GM21723 (cell line): Measurements from ENCODE around the gene BMERB1.
"Not testable (repeated sequence)": the region's sequence is repeated elsewhere in the genome, so short reads cannot be mapped to it uniquely, and the experiment has no call there.

Experiments used
- ATAC-seq: cut with Tn5 transposase; IDR thresholded peaks from one replicate; pipeline ENCODE4 v1.9.1; 2021; ENCODE audit warnings: mild to moderate bottlenecking, moderate library complexity; ENCODE audit not compliant: unreplicated experiment

The BMERB1 gene

DNA sequence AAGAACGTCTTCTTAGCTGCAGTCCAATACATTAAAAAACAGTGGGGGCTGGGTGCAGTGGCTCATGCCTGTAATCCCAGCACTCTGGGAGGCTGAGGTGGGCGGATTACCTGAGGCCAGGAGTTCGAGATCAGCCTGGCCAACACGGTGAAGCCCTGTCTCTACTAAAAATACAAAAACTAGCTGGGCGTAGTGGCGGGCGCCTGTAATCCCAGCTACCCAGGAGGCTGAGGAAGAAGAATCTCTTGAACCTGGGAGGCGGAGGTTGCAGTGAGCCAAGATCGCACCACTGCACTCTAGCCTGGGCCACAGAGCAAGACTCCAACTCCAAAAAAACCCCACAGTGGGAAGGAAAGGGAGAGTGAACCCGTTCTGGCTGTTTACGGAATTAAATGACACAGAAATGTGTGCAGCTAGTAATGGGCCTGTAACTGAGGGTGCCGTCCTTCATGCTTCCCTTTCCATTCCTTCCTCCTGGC is 172.9 kb downstream of the BMERB1 start:
- not testable (repeated sequence) for ATAC-seq

GRCh38 chr16:15607700-15608396 is 173.5 kb downstream of the BMERB1 start:
- no peak for ATAC-seq

DNA sequence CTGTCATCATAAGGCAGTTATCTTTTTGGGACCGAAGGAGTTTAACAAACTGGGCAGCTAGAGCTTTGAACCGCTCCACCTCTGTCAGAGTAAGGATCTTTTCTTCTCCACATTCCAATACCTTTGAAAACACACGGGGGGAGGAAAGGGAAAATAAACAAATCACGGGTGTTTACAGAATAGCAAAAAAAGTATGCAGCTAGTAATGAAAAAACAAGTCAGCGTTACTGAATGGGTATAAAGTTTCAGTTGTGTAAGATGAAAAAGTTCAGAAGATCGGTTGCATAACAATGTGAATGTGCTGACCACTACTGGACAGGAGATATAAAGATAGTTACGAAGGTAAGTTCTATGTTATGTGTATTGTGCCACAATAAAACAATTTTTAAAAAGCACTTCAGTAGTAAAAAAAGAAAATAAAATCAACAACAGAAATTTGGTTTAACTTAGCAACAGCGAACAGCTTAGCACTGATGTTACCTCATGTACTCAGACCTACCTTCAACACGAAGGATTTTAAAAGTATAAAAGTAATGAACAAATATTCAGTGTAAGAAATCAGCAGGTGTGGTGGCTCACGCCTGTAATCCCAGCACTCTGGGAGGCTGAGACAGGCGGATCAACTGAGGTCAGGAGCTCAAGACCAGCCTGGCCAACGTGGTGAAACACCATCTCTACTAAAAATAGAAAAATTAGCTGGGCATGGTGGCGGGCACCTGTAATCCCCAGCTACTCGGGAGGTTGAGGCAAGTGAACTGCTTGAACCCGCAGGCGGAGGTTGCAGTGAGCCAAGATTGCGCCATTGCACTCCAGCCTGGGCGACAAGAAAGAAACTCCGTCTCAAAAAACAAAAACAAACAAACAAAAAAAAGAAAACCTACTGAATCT is 174.3 kb downstream of the BMERB1 start:
- no peak for ATAC-seq

- ATAC-seq = no peak
Measured at GRCh38 chr16:15609286-15609649, 174.9 kb downstream of the BMERB1 start.

GRCh38 chr16:15610369-15610871 is 176.0 kb downstream of the BMERB1 start:
- ATAC-seq = no peak

DNA sequence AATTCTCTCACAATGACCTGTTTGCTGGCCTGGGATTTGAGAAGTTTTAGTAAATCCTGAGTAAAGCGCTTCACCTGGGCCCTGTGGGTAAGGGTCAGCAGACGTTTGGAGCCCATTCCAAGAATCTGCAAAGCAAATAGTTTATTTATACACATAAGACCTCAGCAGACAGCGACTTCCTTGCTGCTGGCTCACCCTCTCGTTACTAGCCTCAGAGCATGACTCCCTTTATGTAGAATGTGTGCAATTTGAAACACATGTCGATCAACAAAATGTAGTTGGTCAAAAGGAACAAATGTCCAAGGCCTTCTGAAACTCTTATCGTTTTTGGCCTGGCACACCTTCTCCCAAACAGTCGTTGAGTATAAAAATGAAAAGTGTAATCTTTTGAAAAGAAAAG is 177.2 kb downstream of the BMERB1 start:
- ATAC-seq = no peak

- ATAC-seq = no peak
Measured at GRCh38 chr16:15613676-15614075, 179.3 kb downstream of the BMERB1 start.

GRCh38 chr16:15616012-15616411 is 181.6 kb downstream of the BMERB1 start:
- no peak for ATAC-seq

- ATAC-seq = no peak
Measured at GRCh38 chr16:15616475-15617165, 182.2 kb downstream of the BMERB1 start.

- ATAC-seq = no peak
Measured at GRCh38 chr16:15617901-15618300, 183.5 kb downstream of the BMERB1 start.

DNA sequence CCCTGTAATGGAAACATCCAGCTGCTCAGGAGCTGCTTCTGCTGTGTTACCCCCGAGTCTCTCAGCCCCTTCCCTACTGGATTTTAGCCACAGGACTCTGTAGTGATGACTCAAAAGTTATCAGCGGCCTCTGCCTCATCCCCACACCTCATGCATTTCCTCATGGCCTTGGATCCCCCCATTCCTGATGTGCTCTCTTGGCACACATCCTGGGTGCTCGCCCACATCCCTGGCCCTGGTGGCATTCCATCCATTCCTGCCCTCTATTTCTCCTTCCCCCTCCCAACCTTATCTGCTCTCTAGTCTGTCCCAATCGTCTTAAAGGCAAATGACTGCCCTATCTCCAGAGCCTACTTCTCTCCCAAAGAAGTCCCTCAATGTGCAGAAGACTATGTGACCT is 184.0 kb downstream of the BMERB1 start:
- ATAC-seq = no peak

DNA sequence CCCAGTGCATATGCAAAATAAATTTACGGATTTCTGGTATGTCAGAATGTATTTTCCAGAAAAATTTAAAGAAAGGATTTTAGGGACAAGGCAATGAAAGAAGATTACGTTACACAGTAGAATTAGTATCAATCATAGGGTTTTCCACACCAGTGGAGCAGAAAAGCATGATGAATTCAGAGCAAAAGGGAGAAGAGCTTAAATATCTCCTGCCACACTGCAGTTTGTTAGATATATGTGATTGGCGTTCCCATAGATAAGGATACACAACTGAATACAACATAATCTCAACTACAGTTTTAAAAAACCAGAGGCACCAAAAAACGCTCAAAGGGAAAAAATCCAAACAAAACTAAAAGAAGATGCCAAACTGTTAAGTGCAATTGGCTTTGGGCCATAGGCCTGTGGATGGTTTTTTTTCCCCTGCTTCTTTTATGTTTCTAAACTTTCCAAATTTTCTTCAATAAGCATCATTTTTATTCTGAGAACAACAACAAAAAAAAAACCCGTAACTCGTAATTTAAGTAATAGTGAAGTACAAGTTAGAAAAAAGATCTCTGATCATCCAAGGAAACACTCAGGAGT is 186.3 kb downstream of the BMERB1 start:
- no peak for ATAC-seq

DNA sequence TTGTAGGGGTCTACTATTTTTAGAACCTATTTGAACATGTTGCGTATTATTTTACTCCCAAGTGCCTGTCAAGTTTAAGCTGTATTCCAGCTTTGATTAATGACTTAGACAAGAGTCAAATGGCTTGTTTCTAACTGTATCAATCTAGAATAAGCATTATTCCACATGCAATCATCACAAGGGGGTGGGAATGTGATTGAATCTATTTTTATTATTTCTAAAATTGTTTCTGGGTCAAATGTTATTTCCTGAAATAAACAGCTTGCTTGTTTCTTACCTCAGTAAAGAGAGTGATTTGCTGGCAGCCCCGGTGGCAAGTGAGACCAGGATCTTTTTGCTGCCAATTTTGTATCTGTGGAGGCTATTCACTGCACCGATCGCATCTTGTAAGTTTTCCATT is 187.1 kb downstream of the BMERB1 start:
- ATAC-seq = no peak

- ATAC-seq = no peak
Measured at GRCh38 chr16:15621889-15622288, 187.5 kb downstream of the BMERB1 start.

DNA sequence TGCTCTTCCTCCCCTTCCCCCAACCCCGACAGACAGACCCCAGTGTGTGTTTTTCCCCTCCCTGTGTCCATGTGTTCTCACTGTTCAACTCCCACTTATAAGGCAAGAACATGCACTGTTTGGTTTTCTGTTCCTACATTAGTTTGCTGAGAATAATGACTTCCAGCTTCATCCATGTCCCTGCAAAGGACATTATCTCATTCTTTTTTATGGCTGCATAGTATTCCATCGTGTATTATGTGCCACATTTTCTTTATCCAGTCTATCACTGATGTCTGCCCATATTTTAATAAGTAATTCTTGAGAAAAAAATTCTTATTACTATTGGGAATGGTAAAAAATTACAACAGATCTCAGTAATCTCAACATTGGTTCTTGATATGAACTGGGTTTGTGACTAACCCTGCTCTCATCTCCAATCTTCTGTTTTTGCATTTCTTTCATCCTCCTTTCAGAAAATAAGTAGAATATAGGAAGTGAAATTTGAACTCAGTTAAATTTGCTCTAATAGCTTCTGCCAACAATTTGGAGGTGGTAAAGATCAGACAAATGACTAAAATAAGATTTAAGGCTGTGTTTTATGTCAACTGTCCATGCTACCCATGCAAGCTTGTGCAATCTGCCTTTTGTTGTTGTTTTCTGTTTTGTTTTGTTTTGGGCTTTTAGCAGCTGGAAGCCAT is 197.5 kb downstream of the BMERB1 start:
- ATAC-seq = no peak

DNA sequence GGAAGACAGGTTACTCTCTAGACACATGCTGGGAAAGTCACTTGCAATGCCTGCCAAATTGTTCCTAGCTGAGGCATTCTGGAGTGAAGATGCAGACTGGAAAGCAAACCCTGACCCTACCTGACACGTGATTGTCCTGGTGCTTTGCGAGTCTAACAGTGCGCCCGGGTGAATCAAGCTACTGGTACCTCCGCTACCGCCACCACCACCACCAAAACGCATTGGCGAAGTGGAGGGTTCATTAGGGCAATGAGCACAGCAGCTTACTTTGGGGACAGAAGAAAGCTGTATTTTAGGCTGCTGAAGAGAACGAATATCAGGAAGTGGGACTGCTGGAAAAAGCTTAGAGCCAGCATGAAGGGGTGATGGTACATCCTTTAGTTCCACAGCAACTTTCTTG is 201.5 kb downstream of the BMERB1 start:
- no peak for ATAC-seq

GRCh38 chr16:15636392-15636873 is 202.0 kb downstream of the BMERB1 start:
- ATAC-seq = no peak
